ENCODE results near the gene FAM131A.

Gene FAM131A

DNA sequence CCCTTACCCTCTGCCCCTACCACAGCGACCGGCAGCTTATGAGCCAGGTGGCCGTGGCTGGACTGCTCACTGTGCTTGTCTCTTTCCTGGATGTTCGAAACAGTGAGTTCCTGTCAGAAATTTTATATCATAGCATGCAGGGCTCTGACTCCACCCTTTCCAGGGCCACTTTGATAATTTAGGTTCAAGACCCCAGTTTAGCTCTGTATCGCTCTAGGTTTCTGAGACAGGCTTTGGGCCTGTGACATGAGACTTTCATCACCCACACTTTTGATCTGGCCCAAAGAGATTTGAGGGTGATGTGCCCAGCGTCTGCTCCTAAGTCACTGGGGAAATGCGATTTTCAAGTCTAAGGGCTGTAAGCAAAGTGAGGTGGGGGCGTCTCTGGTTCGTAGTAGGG is 29.5 kb upstream of the FAM131A start:
- TF ChIP-seq, protein P1, sequence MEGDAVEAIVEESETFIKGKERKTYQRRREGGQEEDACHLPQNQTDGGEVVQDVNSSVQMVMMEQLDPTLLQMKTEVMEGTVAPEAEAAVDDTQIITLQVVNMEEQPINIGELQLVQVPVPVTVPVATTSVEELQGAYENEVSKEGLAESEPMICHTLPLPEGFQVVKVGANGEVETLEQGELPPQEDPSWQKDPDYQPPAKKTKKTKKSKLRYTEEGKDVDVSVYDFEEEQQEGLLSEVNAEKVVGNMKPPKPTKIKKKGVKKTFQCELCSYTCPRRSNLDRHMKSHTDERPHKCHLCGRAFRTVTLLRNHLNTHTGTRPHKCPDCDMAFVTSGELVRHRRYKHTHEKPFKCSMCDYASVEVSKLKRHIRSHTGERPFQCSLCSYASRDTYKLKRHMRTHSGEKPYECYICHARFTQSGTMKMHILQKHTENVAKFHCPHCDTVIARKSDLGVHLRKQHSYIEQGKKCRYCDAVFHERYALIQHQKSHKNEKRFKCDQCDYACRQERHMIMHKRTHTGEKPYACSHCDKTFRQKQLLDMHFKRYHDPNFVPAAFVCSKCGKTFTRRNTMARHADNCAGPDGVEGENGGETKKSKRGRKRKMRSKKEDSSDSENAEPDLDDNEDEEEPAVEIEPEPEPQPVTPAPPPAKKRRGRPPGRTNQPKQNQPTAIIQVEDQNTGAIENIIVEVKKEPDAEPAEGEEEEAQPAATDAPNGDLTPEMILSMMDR (IDR thresholded peaks at IDR 0.05; ENCODE audit: control insufficient read depth, insufficient read depth, low read depth, low read length, missing control alignments): no peak
- DNase-seq (ENCODE audit: low read depth): no peak
- no peak overlapping the region for H3K4me3 ChIP-seq (ENCODE audit: control insufficient read depth, low read depth, low read length)

DNA sequence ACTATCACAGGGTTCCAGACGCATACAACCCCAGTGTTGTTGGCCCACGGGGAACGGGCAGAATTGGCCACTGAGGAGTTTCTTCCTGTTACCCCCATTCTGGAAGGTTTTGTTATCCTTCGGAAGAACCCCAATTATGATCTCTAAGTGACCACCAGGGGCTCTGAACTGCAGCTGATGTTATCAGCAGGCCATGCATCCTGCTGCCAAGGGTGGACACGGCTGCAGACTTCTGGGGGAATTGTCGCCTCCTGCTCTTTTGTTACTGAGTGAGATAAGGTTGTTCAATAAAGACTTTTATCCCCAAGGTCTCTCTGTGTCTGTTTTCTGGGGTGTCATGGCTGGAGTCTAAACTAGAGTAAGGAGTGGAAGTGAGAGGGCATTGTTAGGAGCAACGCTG is 28.7 kb upstream of the FAM131A start:
- no peak for DNase-seq (ENCODE audit: low read depth)
- TF ChIP-seq, protein P1 (IDR thresholded peaks at IDR 0.05; ENCODE audit: control insufficient read depth, insufficient read depth, low read depth, low read length, missing control alignments): no peak
- H3K4me3 ChIP-seq (ENCODE audit: control insufficient read depth, low read depth, low read length): no peak overlapping the region

DNA sequence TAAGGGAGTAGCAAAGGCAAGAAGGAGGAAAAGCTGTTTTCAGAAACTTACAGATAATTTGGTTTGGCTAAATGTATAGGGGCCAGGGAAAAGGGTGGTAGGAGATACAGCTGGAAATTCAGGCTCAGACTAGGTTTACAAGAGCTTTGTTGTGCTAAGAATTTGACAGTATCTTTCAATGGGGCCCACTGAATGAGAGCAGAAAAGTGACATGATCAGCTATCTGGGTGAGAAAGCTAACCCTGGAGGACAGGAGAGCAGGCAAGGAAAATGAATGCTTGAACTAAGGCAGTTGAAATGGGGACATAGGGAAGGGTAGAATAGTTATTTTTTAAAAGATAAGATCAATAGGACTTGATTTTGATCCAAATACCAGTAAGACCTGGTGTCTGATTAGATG is 25.8 kb upstream of the FAM131A start:
- TF ChIP-seq, protein P1 (IDR thresholded peaks at IDR 0.05; ENCODE audit: control insufficient read depth, insufficient read depth, low read depth, low read length, missing control alignments): no peak
- DNase-seq (ENCODE audit: low read depth): no peak
- H3K4me3 ChIP-seq (ENCODE audit: control insufficient read depth, low read depth, low read length): no peak overlapping the region

DNA sequence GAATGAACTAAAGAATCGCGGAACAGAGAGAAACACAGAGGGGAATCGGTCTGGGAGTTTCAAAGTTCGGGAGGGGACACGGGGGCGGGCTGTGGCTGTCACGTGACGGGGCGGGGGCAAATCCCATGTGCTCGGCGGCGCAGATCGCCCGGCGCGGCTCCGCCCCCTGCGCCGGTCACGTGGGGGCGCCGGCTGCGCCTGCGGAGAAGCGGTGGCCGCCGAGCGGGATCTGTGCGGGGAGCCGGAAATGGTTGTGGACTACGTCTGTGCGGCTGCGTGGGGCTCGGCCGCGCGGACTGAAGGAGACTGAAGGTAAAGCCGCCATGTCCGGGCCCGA is 23.1 kb upstream of the FAM131A start, which contains the start of gene EIF4G1:
Gene EIF4G1 (plus strand): TSS at position 244 of the 337 bp plus-strand sequence. CDS start 1,191 bp downstream, outside the sequence.
- peak within 1 kb of the TSS; percentile 70 for H3K4me3 ChIP-seq (ENCODE audit: control insufficient read depth, low read depth, low read length)
- TF ChIP-seq, protein P1 (IDR thresholded peaks at IDR 0.05; ENCODE audit: control insufficient read depth, insufficient read depth, low read depth, low read length, missing control alignments): no peak
- DNase-seq (ENCODE audit: low read depth): peak; percentile 70

DNA sequence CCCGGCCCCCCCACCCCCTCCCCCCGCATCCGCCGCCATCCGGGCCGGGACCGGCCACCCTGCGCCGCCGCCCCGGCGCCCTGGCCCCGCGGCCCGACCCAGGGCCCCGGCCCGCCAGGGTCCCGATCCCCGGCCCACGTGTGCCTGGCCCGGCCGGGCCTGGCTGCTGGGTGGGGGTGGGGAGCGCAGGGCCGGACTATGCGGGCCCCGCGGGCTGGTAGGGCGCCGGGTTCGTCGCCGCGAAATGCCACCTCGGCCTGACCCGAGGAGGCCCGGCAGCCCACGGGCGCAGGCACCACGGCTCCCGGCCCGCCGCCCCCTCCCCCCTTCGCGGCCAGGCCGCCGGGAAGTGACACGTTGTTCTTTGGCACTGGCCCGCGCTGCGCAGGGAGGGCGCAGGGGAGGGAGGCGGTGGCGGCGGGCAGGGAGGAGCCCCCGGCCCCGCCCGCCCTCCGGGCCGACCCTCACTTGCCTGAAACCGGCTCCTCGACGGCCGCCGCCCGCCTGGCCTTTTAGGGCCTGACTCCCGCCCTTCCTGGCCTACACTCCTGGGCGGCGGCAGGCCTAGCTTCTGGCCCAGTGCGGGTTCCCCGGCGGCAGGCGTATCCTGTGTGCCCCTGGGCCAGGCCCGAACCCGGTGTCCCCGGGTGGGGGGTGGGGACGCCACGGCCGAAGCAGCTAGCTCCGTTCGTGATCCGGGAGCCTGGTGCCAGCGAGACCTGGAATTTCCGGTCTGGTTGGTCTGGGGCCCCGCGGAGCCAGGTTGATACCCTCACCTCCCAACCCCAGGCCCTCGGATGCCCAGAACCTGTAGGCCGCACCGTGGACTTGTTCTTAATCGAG is 22.5 kb upstream of the FAM131A start:
- peak overlapping the region; percentile 70 for H3K4me3 ChIP-seq (ENCODE audit: control insufficient read depth, low read depth, low read length)
- TF ChIP-seq, protein P1 (IDR thresholded peaks at IDR 0.05; ENCODE audit: control insufficient read depth, insufficient read depth, low read depth, low read length, missing control alignments): no peak
- DNase-seq (ENCODE audit: low read depth): no peak

DNA sequence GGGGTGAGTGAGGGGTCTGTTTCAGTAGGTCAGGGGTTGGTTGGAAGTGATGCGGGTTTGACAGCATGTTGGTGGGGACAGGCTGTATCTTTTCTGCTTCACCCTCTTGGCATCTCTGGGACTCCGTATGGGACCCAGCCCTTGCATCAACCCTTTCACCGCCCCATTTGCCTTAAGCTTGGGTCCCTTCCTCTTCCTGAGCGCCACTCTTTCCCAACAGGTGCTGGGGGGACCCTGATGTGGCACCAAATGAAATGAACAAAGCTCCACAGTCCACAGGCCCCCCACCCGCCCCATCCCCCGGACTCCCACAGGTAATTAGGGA is 21.9 kb upstream of the FAM131A start:
- DNase-seq (ENCODE audit: low read depth): no peak
- TF ChIP-seq, protein P1 (IDR thresholded peaks at IDR 0.05; ENCODE audit: control insufficient read depth, insufficient read depth, low read depth, low read length, missing control alignments): no peak
- H3K4me3 ChIP-seq (ENCODE audit: control insufficient read depth, low read depth, low read length): peak overlapping the region; percentile 70
